ENCODE data around the gene SPI1.

- TF ChIP-seq POLR2A (IDR thresholded peaks at IDR 0.05) (no peak), CTCF (IDR thresholded peaks at IDR 0.05) (no peak)
Measured at GRCh38 chr11:47352556-47352955, 25.8 kb downstream of the SPI1 start, which contains the start of gene MYBPC3.
